Fibroblast of the aortic adventitia (primary cell): ENCODE results near the gene EIF3A. TPM values are rescaled to one million over a fixed set of nuclear protein-coding genes. Genes with fewer than 3 reads are reported as not detected.
A peak's percentile ranks its signal among the peaks of the same experiment; 100 is the strongest.

Experiments
- DNase-seq: peaks from one replicate; pipeline ENCODE4 v3.0.0-alpha.2; 2010; ENCODE audit warnings: low read depth
- H3K4me3 ChIP-seq: 2 replicates; pipeline ENCODE4 v1.5.1; 2011; ENCODE audit warnings: low read depth, mild to moderate bottlenecking, control low read depth, low read length, moderate library complexity
- CTCF ChIP-seq: IDR thresholded peaks from 2 replicates; pipeline ENCODE4 v1.5.1; 2011; ENCODE audit warnings: mild to moderate bottlenecking, low read length, control low read depth, inconsistent platforms; ENCODE audit not compliant: insufficient read depth
- total RNA-seq: library from RNA; depleted of rRNA; stranded (reverse); fragments of >200 nt; gene quantifications from 2 replicates; pipeline ENCODE4 v1.2.3, GENCODE V29; 2012; ENCODE audit warnings: low replicate concordance

The EIF3A gene
- total RNA-seq, 1 donor = 144 TPM

GRCh38 chr10:119024882-119025281, 55.7 kb downstream of the EIF3A start:
- H3K4me3 ChIP-seq = no peak overlapping the region
- DNase-seq = no peak
- TF ChIP-seq CTCF = no peak

GRCh38 chr10:119023553-119023868, 57.1 kb downstream of the EIF3A start:
- no peak for TF ChIP-seq CTCF
- no peak for DNase-seq
- H3K4me3 ChIP-seq = no peak overlapping the region

GRCh38 chr10:119022846-119023552, 57.6 kb downstream of the EIF3A start:
- peak; percentile 37 for DNase-seq
- H3K4me3 ChIP-seq = no peak overlapping the region
- no peak for TF ChIP-seq CTCF

- no peak for TF ChIP-seq CTCF
- DNase-seq = peak; percentile 38
- no peak overlapping the region for H3K4me3 ChIP-seq
Measured at GRCh38 chr10:119020627-119020946, 60.0 kb downstream of the EIF3A start.

- no peak overlapping the region for H3K4me3 ChIP-seq
- TF ChIP-seq CTCF = no peak
- no peak for DNase-seq
Measured at GRCh38 chr10:119007211-119007574, 73.4 kb downstream of the EIF3A start.

- no peak overlapping the region for H3K4me3 ChIP-seq
- peak; percentile 99 for DNase-seq
- TF ChIP-seq CTCF = peak; percentile 35
Measured at GRCh38 chr10:119006451-119007210, 74.0 kb downstream of the EIF3A start.
